ENCODE measurements around the gene SH3GL2.

Gene SH3GL2

DNA sequence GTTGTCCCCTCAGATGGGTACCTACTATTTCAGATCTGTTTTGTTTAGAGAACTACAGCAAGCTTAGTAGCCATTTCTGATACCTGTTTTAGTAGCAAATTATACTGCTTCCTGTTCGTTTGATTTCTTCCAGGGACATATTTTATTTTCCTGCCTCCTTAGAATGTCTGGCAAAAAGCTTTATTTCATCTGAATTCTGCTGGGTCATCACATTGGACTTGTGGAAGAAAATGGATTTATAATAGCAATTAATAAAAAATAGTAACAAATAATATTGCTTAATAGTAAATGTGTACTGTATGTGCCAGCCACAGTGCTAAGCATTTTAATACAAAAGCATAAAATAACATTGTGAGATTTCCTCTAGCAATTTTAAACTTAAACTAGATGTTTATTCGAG is 79.4 kb downstream of the SH3GL2 start:
- TF ChIP-seq, protein P1, sequence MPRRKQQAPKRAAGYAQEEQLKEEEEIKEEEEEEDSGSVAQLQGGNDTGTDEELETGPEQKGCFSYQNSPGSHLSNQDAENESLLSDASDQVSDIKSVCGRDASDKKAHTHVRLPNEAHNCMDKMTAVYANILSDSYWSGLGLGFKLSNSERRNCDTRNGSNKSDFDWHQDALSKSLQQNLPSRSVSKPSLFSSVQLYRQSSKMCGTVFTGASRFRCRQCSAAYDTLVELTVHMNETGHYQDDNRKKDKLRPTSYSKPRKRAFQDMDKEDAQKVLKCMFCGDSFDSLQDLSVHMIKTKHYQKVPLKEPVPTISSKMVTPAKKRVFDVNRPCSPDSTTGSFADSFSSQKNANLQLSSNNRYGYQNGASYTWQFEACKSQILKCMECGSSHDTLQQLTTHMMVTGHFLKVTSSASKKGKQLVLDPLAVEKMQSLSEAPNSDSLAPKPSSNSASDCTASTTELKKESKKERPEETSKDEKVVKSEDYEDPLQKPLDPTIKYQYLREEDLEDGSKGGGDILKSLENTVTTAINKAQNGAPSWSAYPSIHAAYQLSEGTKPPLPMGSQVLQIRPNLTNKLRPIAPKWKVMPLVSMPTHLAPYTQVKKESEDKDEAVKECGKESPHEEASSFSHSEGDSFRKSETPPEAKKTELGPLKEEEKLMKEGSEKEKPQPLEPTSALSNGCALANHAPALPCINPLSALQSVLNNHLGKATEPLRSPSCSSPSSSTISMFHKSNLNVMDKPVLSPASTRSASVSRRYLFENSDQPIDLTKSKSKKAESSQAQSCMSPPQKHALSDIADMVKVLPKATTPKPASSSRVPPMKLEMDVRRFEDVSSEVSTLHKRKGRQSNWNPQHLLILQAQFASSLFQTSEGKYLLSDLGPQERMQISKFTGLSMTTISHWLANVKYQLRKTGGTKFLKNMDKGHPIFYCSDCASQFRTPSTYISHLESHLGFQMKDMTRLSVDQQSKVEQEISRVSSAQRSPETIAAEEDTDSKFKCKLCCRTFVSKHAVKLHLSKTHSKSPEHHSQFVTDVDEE (CRISPR knock-in tag; IDR thresholded peaks at IDR 0.05): no peak
- TF ChIP-seq CSDC2 (CRISPR knock-in tag; IDR thresholded peaks at IDR 0.05) (no peak), ZFP30 (CRISPR knock-in tag; IDR thresholded peaks at IDR 0.05) (no peak), ZC3H10 (CRISPR knock-in tag; IDR thresholded peaks at IDR 0.05) (no peak), ESRRG (CRISPR knock-in tag; IDR thresholded peaks at IDR 0.05) (no peak), ZNF70 (CRISPR knock-in tag; IDR thresholded peaks at IDR 0.05) (no peak), PPARA (CRISPR knock-in tag; IDR thresholded peaks at IDR 0.05; ENCODE audit: borderline replicate concordance) (no peak), SNAI2 (CRISPR knock-in tag; IDR thresholded peaks at IDR 0.05) (no peak), TCF4 (CRISPR knock-in tag; IDR thresholded peaks at IDR 0.05; ENCODE audit: borderline replicate concordance) (no peak), ZFP3 (CRISPR knock-in tag; IDR thresholded peaks at IDR 0.05) (no peak), ARNTL (CRISPR knock-in tag; IDR thresholded peaks at IDR 0.05; ENCODE audit: borderline replicate concordance, low read depth) (no peak), ISL1 (CRISPR knock-in tag; IDR thresholded peaks at IDR 0.05) (no peak), BACH2 (CRISPR knock-in tag; IDR thresholded peaks at IDR 0.05; ENCODE audit: borderline replicate concordance) (no peak), RARB (CRISPR knock-in tag; IDR thresholded peaks at IDR 0.05) (no peak), ZNF565 (CRISPR knock-in tag; conservative IDR thresholded peaks at IDR 0.05; ENCODE audit: low read depth) (no peak), OSR1 (CRISPR knock-in tag; IDR thresholded peaks at IDR 0.05) (no peak)
- TF ChIP-seq, protein P2, sequence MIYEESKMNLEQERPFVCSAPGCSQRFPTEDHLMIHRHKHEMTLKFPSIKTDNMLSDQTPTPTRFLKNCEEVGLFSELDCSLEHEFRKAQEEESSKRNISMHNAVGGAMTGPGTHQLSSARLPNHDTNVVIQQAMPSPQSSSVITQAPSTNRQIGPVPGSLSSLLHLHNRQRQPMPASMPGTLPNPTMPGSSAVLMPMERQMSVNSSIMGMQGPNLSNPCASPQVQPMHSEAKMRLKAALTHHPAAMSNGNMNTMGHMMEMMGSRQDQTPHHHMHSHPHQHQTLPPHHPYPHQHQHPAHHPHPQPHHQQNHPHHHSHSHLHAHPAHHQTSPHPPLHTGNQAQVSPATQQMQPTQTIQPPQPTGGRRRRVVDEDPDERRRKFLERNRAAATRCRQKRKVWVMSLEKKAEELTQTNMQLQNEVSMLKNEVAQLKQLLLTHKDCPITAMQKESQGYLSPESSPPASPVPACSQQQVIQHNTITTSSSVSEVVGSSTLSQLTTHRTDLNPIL (CRISPR knock-in tag; IDR thresholded peaks at IDR 0.05; ENCODE audit: low read depth): no peak
- TF ChIP-seq, protein P3, sequence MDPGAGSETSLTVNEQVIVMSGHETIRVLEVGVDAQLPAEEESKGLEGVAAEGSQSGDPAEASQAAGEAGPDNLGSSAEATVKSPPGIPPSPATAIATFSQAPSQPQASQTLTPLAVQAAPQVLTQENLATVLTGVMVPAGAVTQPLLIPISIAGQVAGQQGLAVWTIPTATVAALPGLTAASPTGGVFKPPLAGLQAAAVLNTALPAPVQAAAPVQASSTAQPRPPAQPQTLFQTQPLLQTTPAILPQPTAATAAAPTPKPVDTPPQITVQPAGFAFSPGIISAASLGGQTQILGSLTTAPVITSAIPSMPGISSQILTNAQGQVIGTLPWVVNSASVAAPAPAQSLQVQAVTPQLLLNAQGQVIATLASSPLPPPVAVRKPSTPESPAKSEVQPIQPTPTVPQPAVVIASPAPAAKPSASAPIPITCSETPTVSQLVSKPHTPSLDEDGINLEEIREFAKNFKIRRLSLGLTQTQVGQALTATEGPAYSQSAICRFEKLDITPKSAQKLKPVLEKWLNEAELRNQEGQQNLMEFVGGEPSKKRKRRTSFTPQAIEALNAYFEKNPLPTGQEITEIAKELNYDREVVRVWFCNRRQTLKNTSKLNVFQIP (CRISPR knock-in tag; IDR thresholded peaks at IDR 0.05; ENCODE audit: borderline replicate concordance, low read depth): no peak
- TF ChIP-seq, protein P4, sequence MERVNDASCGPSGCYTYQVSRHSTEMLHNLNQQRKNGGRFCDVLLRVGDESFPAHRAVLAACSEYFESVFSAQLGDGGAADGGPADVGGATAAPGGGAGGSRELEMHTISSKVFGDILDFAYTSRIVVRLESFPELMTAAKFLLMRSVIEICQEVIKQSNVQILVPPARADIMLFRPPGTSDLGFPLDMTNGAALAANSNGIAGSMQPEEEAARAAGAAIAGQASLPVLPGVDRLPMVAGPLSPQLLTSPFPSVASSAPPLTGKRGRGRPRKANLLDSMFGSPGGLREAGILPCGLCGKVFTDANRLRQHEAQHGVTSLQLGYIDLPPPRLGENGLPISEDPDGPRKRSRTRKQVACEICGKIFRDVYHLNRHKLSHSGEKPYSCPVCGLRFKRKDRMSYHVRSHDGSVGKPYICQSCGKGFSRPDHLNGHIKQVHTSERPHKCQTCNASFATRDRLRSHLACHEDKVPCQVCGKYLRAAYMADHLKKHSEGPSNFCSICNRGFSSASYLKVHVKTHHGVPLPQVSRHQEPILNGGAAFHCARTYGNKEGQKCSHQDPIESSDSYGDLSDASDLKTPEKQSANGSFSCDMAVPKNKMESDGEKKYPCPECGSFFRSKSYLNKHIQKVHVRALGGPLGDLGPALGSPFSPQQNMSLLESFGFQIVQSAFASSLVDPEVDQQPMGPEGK (CRISPR knock-in tag; IDR thresholded peaks at IDR 0.05; ENCODE audit: borderline replicate concordance): no peak
- no peak for ATAC-seq

DNA sequence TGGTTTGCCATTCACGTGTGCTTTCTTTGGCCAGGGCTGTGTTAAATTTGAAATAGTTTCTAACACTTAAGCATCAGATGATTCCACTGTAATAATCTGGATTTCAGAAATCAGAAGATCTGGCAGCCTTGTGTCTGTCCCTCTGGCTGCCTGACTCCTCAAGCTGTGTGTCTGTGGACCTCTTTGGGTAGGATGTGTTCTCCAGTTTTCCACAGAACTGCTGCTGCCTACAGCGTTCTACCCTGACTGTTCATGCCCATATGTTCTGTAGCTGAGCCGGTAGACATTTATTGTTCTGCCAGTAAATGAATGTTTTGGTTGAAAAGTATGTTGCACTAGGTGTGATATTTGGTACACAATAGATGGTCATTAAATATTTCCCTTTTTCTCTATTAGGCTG is 81.3 kb downstream of the SH3GL2 start:
- no peak for ATAC-seq
- TF ChIP-seq ESRRG (CRISPR knock-in tag; IDR thresholded peaks at IDR 0.05): no peak

DNA sequence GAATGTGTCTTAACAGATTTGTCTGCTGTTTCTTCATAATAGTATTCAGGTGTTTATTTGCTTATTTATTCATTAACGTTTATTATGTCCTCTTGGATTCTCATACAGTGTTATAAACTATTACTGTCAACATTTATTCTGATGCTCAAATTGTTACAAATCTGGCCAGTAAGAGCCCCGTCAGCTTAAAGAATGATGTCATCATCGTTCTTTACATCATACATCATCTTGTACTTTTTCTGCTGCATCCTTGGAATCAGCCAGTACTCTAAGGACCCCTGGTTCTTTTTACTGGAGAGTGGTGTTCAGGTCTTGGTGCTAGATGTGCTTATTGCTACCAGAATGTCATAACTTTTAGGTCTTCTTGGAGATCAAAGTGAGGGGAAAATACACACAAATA is 86.6 kb downstream of the SH3GL2 start:
- TF ChIP-seq ARNTL (CRISPR knock-in tag; IDR thresholded peaks at IDR 0.05; ENCODE audit: borderline replicate concordance, low read depth): no peak
- TF ChIP-seq, protein P3 (CRISPR knock-in tag; IDR thresholded peaks at IDR 0.05; ENCODE audit: borderline replicate concordance, low read depth): no peak
- no peak for TF ChIP-seq BACH2 (CRISPR knock-in tag; IDR thresholded peaks at IDR 0.05; ENCODE audit: borderline replicate concordance)
- no peak for TF ChIP-seq ZFP30 (CRISPR knock-in tag; IDR thresholded peaks at IDR 0.05)
- TF ChIP-seq ZNF8 (CRISPR knock-in tag; IDR thresholded peaks at IDR 0.05): no peak
- TF ChIP-seq OSR1 (CRISPR knock-in tag; IDR thresholded peaks at IDR 0.05): no peak
- no peak for TF ChIP-seq RARB (CRISPR knock-in tag; IDR thresholded peaks at IDR 0.05)
- no peak for TF ChIP-seq ESRRG (CRISPR knock-in tag; IDR thresholded peaks at IDR 0.05)
- no peak for TF ChIP-seq ZFP3 (CRISPR knock-in tag; IDR thresholded peaks at IDR 0.05)
- TF ChIP-seq, protein P5, sequence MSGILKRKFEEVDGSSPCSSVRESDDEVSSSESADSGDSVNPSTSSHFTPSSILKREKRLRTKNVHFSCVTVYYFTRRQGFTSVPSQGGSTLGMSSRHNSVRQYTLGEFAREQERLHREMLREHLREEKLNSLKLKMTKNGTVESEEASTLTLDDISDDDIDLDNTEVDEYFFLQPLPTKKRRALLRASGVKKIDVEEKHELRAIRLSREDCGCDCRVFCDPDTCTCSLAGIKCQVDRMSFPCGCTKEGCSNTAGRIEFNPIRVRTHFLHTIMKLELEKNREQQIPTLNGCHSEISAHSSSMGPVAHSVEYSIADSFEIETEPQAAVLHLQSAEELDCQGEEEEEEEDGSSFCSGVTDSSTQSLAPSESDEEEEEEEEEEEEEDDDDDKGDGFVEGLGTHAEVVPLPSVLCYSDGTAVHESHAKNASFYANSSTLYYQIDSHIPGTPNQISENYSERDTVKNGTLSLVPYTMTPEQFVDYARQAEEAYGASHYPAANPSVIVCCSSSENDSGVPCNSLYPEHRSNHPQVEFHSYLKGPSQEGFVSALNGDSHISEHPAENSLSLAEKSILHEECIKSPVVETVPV (CRISPR knock-in tag; IDR thresholded peaks at IDR 0.05): no peak

More for the DNA sequence above, 86.6 kb downstream of the SH3GL2 start:
- no peak for ATAC-seq
